H1 (cell line): ENCODE measurements around the gene EPRS1. TPM values are rescaled to one million over a fixed set of nuclear protein-coding genes. Genes with fewer than 3 reads are reported as not detected.

Experiments used
- CHD2 ChIP-seq: IDR thresholded peaks from 2 replicates; pipeline ENCODE4 v1.6.1; 2012; ENCODE audit warnings: low read length, improper control_type of control experiment
- CTCF ChIP-seq, 3 experiments: IDR thresholded peaks; 1 replicate in 2 of 3; 2 replicates in 1 of 3; pipeline versions ENCODE4 v1.5.1 to v1.6.1; 2011; ENCODE audit warnings: low read length in 3 of 3, mild to moderate bottlenecking in 3 of 3, inconsistent platforms in 2 of 3, low read depth in 1 of 3, moderate library complexity in 1 of 3; ENCODE audit not compliant: insufficient read depth in 1 of 3; ENCODE audit errors: control extremely low read depth in 1 of 3
- KDM4A ChIP-seq: IDR thresholded peaks from one replicate; pipeline ENCODE4 v1.7.1; 2012; ENCODE audit warnings: low read depth, mild to moderate bottlenecking, moderate library complexity, low read length, inconsistent platforms; ENCODE audit not compliant: severe bottlenecking
- RAD21 ChIP-seq, 2 experiments: IDR thresholded peaks in 1 of 2; conservative IDR thresholded peaks in 1 of 2; 2 replicates each; pipeline ENCODE4 v1.6.1; 2011; ENCODE audit warnings: low read depth in 2 of 2, low read length in 2 of 2, improper control_type of control experiment in 1 of 2, inconsistent platforms in 1 of 2, mild to moderate bottlenecking in 1 of 2, moderate library complexity in 1 of 2
- RFX5 ChIP-seq: IDR thresholded peaks from 2 replicates; pipeline ENCODE4 v1.6.1; 2011; ENCODE audit warnings: low read depth, low read length, improper control_type of control experiment, borderline replicate concordance
- USF2 ChIP-seq: IDR thresholded peaks from 2 replicates; pipeline ENCODE4 v1.6.1; 2011; ENCODE audit warnings: low read length, improper control_type of control experiment
- polyA plus RNA-seq, 7 experiments: library from polyadenylated mRNA; depleted of rRNA in 3 of 7; stranded (reverse) in 5 of 7; unstranded in 2 of 7; fragments of >200 nt in 5 of 7; fragments of 200-250 nt in 2 of 7; gene quantifications; 1 replicate in 5 of 7; 2 replicates in 1 of 7; 4 replicates in 1 of 7; pipeline versions ENCODE4 v1.2.1 to v1.2.3, GENCODE V29; 2011 to 2013; ENCODE audit warnings: missing spikeins in 2 of 7, mixed read lengths in 2 of 7
- total RNA-seq: library from RNA; stranded (reverse); fragmentation: NEBNext Ultra II Directional; extraction: Animal tissue kit (Norgen Biotek cat#: 25700); gene quantifications from 2 replicates; pipeline ENCODE4 v1.2.1, GENCODE V29; 2021

EPRS1 gene
- total and polyA plus RNA-seq, 2 of the 8 experiments (the other 6 are each of a cell fraction or from before 2014, with no cell fraction given), result 38.4 to 171 TPM

- TF ChIP-seq RAD21 (IDR thresholded peaks at IDR 0.05 in 1 of 2, conservative IDR thresholded peaks at IDR 0.05 in 1 of 2; ENCODE audit: low read depth in 2 of 2, low read length in 2 of 2) (no peak), CHD2 (peak; percentile 29; the same call in 1 of the 2 replicates), USF2 (no peak), KDM4A (no peak), RFX5 (no peak), CTCF (IDR thresholded peaks at IDR 0.05; ENCODE audit: control extremely low read depth in 1 of 3, insufficient read depth in 1 of 3, low read depth in 1 of 3, low read length in 3 of 3) (no peak)
Observed at GRCh38 chr1:220093361-220094015, 47.2 kb upstream of the EPRS1 start (continued).
